Inflammatory macrophage (primary cell): Measurements from ENCODE around the gene COX4I1.
"Not testable (repeated sequence)": the region's sequence is repeated elsewhere in the genome, so short reads cannot be mapped to it uniquely, and the experiment has no call there.

Experiments
- DNase-seq, 2 donors: peaks; one replicate each; pipeline ENCODE4 v3.0.0-alpha.2; 2020 to 2022

The COX4I1 gene

GRCh38 chr16:85803570-85803969, 4.1 kb downstream of the COX4I1 start:
- DNase-seq: no peak

DNA sequence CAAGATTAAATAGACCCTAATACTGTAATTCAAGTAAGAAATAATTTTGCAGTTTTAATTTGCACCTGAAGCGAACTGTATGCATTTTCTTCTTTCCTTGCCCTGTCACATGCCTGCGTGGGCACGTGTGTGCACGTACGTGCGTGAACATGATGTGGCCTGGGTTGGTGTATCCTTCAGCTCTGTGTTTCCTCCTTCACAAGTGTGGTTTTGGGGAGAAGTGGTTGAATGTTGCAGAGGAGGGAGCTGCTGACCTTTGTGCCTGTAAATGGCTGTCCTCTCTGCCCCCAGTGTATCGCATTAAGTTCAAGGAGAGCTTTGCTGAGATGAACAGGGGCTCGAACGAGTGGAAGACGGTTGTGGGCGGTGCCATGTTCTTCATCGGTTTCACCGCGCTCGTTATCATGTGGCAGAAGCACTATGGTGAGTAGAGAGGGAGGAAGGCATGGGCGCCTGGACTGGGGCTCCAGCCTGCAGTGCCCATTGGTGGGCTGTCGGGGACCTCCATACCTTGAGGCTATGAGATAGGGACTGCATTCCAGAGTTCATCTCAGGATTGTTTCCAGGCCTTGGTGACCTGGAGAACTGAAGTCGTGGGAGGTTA, 6.0 kb downstream of the COX4I1 start:
- no peak for DNase-seq

GRCh38 chr16:85806539-85806938, 7.0 kb downstream of the COX4I1 start:
- DNase-seq: no peak

- DNase-seq: not testable (repeated sequence)
Observed at GRCh38 chr16:85807340-85807739, 7.8 kb downstream of the COX4I1 start.

DNA sequence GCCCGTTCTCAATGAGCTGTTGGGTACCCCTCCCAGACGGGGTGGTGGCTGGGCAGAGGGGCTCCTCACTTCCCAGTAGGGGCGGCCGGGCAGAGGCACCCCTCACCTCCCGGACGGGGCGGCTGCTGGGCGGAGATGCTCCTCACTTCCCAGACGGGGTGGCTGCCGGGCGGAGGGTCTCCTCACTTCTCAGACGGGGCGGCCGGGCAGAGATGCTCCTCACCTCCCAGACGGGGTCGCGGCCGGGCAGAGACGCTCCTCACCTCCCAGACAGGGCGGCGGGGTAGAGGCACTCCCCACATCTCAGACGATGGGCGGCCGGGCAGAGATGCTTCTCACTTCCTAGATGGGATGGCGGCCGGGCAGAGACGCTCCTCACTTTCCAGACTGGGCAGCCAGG, 8.6 kb downstream of the COX4I1 start:
- DNase-seq: not testable (repeated sequence)

GRCh38 chr16:85808926-85809325, 9.4 kb downstream of the COX4I1 start:
- DNase-seq: no peak

DNA sequence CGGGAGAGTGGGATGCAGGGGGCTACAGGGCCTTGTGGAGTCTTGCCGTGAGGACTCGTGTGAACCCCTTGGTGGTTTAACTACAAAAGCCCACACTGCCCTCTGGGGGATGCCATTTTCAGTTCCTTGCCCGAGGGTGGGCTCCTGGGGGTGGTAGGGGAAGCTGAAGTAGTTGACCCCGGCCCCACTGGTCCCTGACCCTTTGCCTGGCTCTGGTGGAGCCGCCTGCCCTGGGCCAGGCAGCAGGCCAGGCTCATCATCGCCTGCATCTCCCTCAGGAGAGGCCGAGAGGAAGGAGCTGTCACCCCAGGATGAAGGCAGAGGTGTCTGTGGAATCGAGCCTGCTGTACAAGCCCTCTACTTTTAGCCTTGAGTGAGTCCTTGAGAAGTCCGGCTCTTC, 10.2 kb downstream of the COX4I1 start:
- no peak for DNase-seq

DNA sequence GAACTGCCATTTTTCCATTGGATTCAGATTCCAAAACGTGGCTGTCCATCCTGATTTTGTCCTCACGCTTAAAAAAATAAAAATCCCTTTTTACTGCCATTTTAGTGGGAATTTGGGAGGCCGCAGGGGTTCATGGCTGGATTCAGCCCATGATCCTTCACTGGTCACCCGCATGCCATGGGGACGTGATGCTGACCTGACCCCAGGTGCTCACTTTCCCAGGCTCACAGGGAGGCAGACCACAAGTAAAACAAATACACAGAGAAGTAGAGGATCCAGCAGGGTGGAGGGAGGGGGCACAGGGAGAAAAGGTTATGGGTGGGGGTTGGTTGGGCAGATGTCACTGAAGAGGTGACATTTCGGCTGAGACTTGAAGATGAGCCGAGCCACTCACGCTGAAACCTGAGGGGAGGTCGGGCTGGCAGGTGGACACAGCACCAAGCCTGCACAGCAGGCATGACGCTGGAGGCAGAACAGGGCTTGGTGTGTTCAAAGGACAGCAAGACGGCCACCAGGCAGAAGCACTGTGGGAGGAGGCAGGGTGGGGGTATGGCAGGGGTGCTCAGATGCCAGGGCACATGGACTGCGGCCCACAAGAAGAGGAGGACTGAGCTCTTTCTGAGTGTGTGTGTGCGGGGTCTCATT, 10.7 kb downstream of the COX4I1 start:
- DNase-seq: no peak

DNA sequence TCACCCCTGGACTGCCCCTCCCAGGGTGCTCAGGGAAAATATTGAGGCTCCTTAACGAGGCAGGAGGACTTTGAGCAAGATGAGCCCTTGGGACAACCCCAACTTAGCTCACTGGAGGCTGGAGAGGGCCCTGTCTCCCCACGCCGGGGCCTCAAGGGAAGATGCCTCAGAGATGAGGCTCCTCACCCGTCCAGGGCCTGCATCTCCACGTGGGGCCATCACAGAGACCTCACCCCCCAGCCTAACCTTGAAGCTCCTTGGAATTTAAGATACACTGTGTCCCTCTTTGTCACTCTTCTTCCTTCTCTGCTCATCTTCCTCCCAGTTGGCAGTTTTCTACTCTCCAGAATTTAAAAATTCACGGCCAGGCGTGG, 11.2 kb downstream of the COX4I1 start:
- DNase-seq: no peak

GRCh38 chr16:85812031-85812807, 12.7 kb downstream of the COX4I1 start:
- no peak for DNase-seq

DNA sequence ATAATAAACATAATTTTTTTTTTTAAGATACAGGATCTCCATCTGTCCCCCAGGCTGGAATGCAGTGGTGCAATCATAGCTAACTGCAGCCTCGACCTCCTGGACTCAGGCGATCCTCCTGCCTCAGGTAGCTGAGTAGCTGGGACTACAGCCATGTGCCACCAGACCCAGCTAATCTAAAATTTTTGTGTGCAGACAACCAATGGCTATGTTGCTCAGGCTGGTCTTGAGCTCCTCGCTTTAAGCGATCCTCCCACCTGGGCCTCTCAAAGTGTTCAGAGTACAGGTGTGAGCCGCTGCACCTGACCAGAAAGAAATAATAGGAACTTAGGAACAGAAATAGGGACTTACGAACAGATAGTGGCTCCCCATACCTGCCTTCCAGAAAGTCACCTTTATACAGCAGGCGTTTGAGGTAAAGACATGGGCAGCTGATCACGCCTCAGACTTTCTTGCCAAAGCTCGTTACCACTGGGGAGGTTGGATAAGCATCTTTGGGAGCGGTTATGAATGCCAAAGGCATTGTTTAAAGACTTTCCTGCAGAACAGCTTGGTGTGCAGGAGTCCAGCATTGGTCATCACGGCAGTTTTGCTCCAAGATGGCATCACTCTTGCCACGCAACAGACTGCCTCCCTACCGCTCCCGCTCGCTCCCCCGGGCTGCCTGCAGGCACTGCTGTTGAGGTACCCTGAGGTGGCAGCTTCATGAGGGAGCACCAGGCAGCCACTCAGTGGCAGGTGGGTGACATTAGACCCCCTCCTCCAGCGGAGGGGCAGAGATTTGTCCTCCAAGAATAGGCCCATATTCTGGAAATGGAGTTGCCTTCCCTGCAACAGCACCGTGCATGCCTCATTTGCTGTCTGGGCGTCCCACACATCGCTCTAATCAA, 13.6 kb downstream of the COX4I1 start:
- no peak for DNase-seq

DNA sequence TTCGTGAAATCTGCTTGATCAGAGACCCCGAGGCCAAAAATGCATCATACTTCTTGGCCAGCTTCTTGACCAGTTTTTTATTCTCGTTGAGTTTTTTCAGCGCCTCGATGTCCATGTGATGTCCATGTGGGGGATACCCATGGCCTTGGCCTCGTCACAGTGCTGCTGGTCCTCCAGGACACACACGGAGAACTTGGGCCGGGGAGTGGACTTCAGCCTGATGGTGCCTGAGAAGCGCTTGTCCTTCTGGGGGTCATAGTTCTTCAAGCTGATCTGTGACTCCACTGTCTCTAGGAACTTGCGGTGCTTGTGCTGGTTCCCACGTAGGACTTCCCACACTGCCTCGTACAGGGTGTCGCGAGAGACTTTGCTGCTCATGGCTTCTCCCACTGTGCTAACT, 16.7 kb downstream of the COX4I1 start:
- no peak for DNase-seq

GRCh38 chr16:85817195-85817594, 17.7 kb downstream of the COX4I1 start:
- not testable (repeated sequence) for DNase-seq

DNA sequence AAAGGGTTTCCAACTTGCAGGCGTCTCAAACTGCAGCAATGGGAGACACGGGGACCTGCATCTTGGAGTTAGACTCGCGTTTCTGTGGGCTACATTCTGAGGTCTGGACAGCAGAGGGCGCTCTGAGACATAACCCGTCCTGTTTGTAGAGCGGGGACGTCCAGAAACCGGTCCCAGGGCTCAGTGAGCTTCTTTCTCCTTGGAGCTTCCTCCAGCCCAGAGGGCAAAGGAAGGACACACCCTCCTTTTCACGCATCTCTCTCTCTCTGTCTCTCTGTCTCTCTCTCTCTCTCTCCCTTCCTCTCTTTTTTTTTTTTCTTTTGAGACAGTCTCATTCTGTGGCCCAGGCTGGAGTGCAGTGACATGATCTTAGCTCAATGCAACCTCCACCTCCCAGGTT, 19.8 kb downstream of the COX4I1 start:
- DNase-seq: peak; percentile 91 to 92

DNA sequence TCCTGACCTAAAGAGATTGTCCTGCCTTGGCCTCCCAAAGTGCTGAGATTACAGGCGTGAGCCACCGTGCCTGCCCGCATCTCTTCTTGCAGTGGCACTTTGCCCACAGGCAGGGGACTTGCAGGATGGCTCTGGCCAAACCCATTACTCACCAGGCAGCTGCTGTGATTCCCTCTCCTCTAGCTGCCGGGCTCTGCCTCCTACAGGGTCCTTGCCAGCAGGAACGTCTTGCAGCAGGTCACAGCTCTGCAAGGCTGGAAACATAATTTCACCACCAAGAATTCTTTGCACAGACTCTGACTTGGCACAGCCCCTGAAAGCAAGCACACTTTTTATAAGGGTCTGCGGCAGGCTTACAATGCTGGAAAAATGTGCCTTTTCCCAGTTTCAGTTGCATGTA, 20.3 kb downstream of the COX4I1 start:
- no peak for DNase-seq

DNA sequence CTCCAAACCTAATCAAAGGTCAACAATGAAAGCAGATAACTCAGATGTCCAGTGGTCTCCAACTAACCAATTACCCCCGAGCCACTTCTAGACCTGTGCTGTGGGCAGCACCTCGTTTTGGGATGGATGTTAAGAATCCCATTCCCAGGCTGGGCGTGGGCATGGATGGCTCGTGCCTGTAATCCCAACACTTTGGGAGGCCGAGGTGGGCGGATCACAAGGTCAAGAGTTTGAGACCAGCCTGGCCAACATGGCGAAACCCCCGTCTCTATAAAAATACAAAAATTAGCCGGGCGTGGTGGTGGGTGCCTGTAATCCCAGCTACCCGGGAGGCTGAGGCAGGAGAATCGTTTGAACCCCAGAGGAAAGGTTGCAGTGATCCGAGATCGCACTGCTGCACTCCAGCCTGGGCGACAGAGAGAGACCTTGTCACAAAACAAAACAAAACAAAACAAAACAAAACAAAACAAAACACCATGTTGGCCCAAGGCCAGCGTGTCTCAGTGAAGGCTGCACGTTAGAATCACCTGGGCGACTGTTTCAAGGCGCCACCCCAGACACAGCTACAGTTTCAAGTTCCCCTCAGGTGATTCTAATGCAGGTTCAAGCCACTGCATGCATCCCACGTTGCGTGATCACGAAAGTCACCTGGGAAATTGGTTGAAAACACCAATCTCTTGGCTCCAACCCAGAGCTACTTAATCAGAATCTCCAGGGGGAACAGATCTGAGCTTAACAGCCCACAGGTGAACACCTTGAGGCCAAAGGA, 21.3 kb downstream of the COX4I1 start:
- no peak for DNase-seq

DNA sequence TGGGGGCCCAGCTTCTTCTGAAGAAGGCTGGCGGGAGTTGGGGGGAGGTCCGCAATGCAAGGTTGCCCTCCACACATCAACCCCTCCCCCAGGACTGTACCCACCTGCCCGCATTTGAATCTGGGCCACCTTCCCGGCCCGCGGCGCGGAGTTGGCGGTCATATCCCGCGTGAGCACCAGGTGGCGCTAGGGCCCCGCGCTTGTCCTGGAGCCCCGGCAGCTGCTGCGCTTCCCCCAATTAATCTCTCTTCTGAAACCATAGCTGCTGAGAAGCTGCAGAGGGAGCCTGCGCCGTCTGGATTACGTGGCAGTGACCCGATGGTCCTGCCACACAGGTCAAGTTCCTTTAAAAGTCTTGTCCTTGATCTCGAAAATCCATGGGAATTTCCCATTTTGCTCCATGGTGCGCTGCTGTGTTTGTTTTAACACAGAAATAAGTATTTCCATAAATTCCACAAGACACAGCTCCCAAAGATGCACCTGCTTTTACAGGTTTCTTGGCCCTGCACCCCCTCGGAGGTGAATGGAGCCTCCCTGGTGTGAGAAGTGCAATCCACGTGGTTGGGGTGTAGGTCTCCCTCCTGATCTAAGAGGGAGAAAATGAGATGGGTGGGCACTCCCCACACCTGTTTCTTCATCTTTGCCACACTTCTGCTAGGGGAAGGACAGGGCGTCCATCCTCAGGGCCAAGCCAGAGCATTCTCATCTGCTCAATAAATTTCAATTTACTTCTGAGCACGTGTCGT, 22.1 kb downstream of the COX4I1 start:
- DNase-seq: peak; percentile 86 to 87

DNA sequence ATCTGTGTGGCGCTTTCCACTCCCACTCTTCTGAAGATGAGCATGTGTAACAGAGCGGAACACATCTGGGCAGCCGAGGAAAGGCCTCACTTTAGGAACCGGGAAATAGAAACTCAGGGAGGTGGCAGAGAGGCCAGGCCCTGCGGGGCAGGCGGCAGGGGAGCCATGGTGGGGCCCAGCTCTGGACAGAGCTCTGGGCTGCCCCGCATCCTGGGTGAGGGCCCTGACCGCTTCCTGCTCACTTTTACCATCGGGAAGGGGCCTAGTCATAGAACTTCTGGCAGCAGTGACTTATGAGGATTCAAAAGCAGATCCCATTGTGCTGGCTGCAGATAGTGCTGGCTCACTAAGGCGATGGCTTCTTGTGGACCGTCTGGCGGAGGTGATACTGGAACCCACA, 22.6 kb downstream of the COX4I1 start:
- no peak for DNase-seq

DNA sequence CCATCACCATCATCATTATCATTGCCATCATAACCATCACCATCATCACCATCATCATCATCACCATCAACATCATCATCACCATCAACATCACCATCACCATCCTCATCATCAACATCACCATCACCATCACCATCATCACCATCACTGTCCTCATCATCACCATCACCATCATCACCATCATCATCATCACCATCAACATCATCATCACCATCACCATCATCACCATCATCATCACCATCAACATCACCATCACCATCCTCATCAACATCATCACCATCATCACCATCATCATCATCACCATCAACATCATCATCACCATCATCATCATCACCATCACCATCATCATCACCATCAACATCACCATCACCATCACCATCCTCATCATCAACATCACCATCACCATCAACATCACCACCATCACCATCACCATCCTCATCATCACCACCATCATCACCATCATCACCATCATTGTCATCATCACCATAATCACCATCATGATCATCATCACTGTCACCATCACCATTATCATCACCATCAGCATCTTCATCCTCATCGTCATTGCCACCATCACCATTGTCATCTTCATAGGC, 23.9 kb downstream of the COX4I1 start:
- no peak for DNase-seq

- DNase-seq: peak; percentile 44 to 79
Observed at GRCh38 chr16:85824161-85825135, 25.0 kb downstream of the COX4I1 start.
